ENCODE data around the gene IGSF21.

IGSF21 gene

GRCh38 chr1:18079941-18080735, 27.5 kb upstream of the IGSF21 start:
- H3K27me3 ChIP-seq (ENCODE audit: control insufficient read depth, insufficient read depth, low read length), result no peaks in the 10 kb centered on the region

GRCh38 chr1:18085387-18086074, 22.1 kb upstream of the IGSF21 start:
- no peaks in the 10 kb centered on the region for H3K27me3 ChIP-seq (ENCODE audit: control insufficient read depth, insufficient read depth, low read length)
- peaks cover 3% of the 10 kb centered on the region for H3K4me1 ChIP-seq (ENCODE audit: control insufficient read depth, low read depth, low read length)
- no peak overlapping the region for H3K27ac ChIP-seq (ENCODE audit: low read length)
- no peaks in the 10 kb centered on the region for H3K36me3 ChIP-seq (ENCODE audit: control insufficient read depth, low read depth, low read length)
- no peaks in the 10 kb centered on the region for H3K9me3 ChIP-seq (ENCODE audit: control insufficient read depth, low read depth, low read length)
- no peak overlapping the region for H3K4me3 ChIP-seq (ENCODE audit: low read length)
- no peak overlapping the region for H3K9ac ChIP-seq (ENCODE audit: low read length)

More at GRCh38 chr1:18079941-18080735, 27.5 kb upstream of the IGSF21 start:
- Histone ChIP-seq H3K9ac (ENCODE audit: low read length) (no peak overlapping the region), H3K36me3 (ENCODE audit: control insufficient read depth, low read depth, low read length) (no peaks in the 10 kb centered on the region), H3K9me3 (ENCODE audit: control insufficient read depth, low read depth, low read length) (no peaks in the 10 kb centered on the region), H3K27ac (ENCODE audit: low read length) (no peak overlapping the region), H3K4me1 (ENCODE audit: control insufficient read depth, low read depth, low read length) (no peaks in the 10 kb centered on the region), H3K4me3 (ENCODE audit: low read length) (no peak overlapping the region)

- H3K27ac ChIP-seq (ENCODE audit: low read length), result no peak overlapping the region
- peaks cover 26% of the 10 kb centered on the region for H3K4me1 ChIP-seq (ENCODE audit: control insufficient read depth, low read depth, low read length)
- H3K4me3 ChIP-seq (ENCODE audit: low read length), result no peak overlapping the region
- no peaks in the 10 kb centered on the region for H3K27me3 ChIP-seq (ENCODE audit: control insufficient read depth, insufficient read depth, low read length)
- no peaks in the 10 kb centered on the region for H3K36me3 ChIP-seq (ENCODE audit: control insufficient read depth, low read depth, low read length)
- no peaks in the 10 kb centered on the region for H3K9me3 ChIP-seq (ENCODE audit: control insufficient read depth, low read depth, low read length)
- H3K9ac ChIP-seq (ENCODE audit: low read length), result no peak overlapping the region
Observed at GRCh38 chr1:18088077-18088594, 19.5 kb upstream of the IGSF21 start.

- H3K4me1 ChIP-seq (ENCODE audit: control insufficient read depth, low read depth, low read length), result peaks cover 26% of the 10 kb centered on the region
- H3K36me3 ChIP-seq (ENCODE audit: control insufficient read depth, low read depth, low read length), result no peaks in the 10 kb centered on the region
- no peak overlapping the region for H3K27ac ChIP-seq (ENCODE audit: low read length)
- no peaks in the 10 kb centered on the region for H3K27me3 ChIP-seq (ENCODE audit: control insufficient read depth, insufficient read depth, low read length)
- H3K4me3 ChIP-seq (ENCODE audit: low read length), result no peak overlapping the region
- no peak overlapping the region for H3K9ac ChIP-seq (ENCODE audit: low read length)
- H3K9me3 ChIP-seq (ENCODE audit: control insufficient read depth, low read depth, low read length), result no peaks in the 10 kb centered on the region
Observed at GRCh38 chr1:18089488-18089887, 18.1 kb upstream of the IGSF21 start.

- H3K4me3 ChIP-seq (ENCODE audit: low read length), result no peak overlapping the region
- H3K9me3 ChIP-seq (ENCODE audit: control insufficient read depth, low read depth, low read length), result no peaks in the 10 kb centered on the region
- H3K27me3 ChIP-seq (ENCODE audit: control insufficient read depth, insufficient read depth, low read length), result no peaks in the 10 kb centered on the region
- H3K27ac ChIP-seq (ENCODE audit: low read length), result no peak overlapping the region
- peaks cover 26% of the 10 kb centered on the region for H3K4me1 ChIP-seq (ENCODE audit: control insufficient read depth, low read depth, low read length)
- no peak overlapping the region for H3K9ac ChIP-seq (ENCODE audit: low read length)
- H3K36me3 ChIP-seq (ENCODE audit: control insufficient read depth, low read depth, low read length), result no peaks in the 10 kb centered on the region
Observed at GRCh38 chr1:18090636-18091035, 17.0 kb upstream of the IGSF21 start.

- H3K36me3 ChIP-seq (ENCODE audit: control insufficient read depth, low read depth, low read length), result no peaks in the 10 kb centered on the region
Observed at GRCh38 chr1:18091660-18092446, 15.7 kb upstream of the IGSF21 start.

GRCh38 chr1:18093193-18093592, 14.4 kb upstream of the IGSF21 start:
- H3K36me3 ChIP-seq (ENCODE audit: control insufficient read depth, low read depth, low read length), result no peaks in the 10 kb centered on the region
- H3K9me3 ChIP-seq (ENCODE audit: control insufficient read depth, low read depth, low read length), result no peaks in the 10 kb centered on the region
- H3K4me3 ChIP-seq (ENCODE audit: low read length), result no peak overlapping the region
- H3K4me1 ChIP-seq (ENCODE audit: control insufficient read depth, low read depth, low read length), result peaks cover 26% of the 10 kb centered on the region
- H3K9ac ChIP-seq (ENCODE audit: low read length), result no peak overlapping the region
- H3K27ac ChIP-seq (ENCODE audit: low read length), result no peak overlapping the region
- no peaks in the 10 kb centered on the region for H3K27me3 ChIP-seq (ENCODE audit: control insufficient read depth, insufficient read depth, low read length)

More at GRCh38 chr1:18091660-18092446, 15.7 kb upstream of the IGSF21 start:
- Histone ChIP-seq H3K9ac (ENCODE audit: low read length) (no peak overlapping the region), H3K4me1 (ENCODE audit: control insufficient read depth, low read depth, low read length) (peaks cover 26% of the 10 kb centered on the region), H3K4me3 (ENCODE audit: low read length) (no peak overlapping the region), H3K27me3 (ENCODE audit: control insufficient read depth, insufficient read depth, low read length) (no peaks in the 10 kb centered on the region), H3K9me3 (ENCODE audit: control insufficient read depth, low read depth, low read length) (no peaks in the 10 kb centered on the region), H3K27ac (ENCODE audit: low read length) (no peak overlapping the region)

- no peak overlapping the region for H3K9ac ChIP-seq (ENCODE audit: low read length)
- H3K27me3 ChIP-seq (ENCODE audit: control insufficient read depth, insufficient read depth, low read length), result no peaks in the 10 kb centered on the region
- H3K4me3 ChIP-seq (ENCODE audit: low read length), result no peak overlapping the region
- H3K27ac ChIP-seq (ENCODE audit: low read length), result no peak overlapping the region
- H3K4me1 ChIP-seq (ENCODE audit: control insufficient read depth, low read depth, low read length), result peaks cover 26% of the 10 kb centered on the region
- no peaks in the 10 kb centered on the region for H3K36me3 ChIP-seq (ENCODE audit: control insufficient read depth, low read depth, low read length)
- no peaks in the 10 kb centered on the region for H3K9me3 ChIP-seq (ENCODE audit: control insufficient read depth, low read depth, low read length)
Observed at GRCh38 chr1:18093646-18094045, 14.0 kb upstream of the IGSF21 start.

GRCh38 chr1:18094096-18094495, 13.5 kb upstream of the IGSF21 start:
- peaks cover 26% of the 10 kb centered on the region for H3K4me1 ChIP-seq (ENCODE audit: control insufficient read depth, low read depth, low read length)
- H3K36me3 ChIP-seq (ENCODE audit: control insufficient read depth, low read depth, low read length), result no peaks in the 10 kb centered on the region

GRCh38 chr1:18097206-18097605, 10.4 kb upstream of the IGSF21 start:
- no peak overlapping the region for H3K9ac ChIP-seq (ENCODE audit: low read length)
- H3K9me3 ChIP-seq (ENCODE audit: control insufficient read depth, low read depth, low read length), result no peaks in the 10 kb centered on the region
- no peak overlapping the region for H3K27ac ChIP-seq (ENCODE audit: low read length)
- H3K36me3 ChIP-seq (ENCODE audit: control insufficient read depth, low read depth, low read length), result no peaks in the 10 kb centered on the region
- H3K4me1 ChIP-seq (ENCODE audit: control insufficient read depth, low read depth, low read length), result peaks cover 6% of the 10 kb centered on the region
- H3K4me3 ChIP-seq (ENCODE audit: low read length), result no peak overlapping the region
- peaks cover 15% of the 10 kb centered on the region for H3K27me3 ChIP-seq (ENCODE audit: control insufficient read depth, insufficient read depth, low read length)

More at GRCh38 chr1:18094096-18094495, 13.5 kb upstream of the IGSF21 start:
- Histone ChIP-seq H3K9me3 (ENCODE audit: control insufficient read depth, low read depth, low read length) (no peaks in the 10 kb centered on the region), H3K9ac (ENCODE audit: low read length) (no peak overlapping the region), H3K27ac (ENCODE audit: low read length) (no peak overlapping the region), H3K4me3 (ENCODE audit: low read length) (no peak overlapping the region), H3K27me3 (ENCODE audit: control insufficient read depth, insufficient read depth, low read length) (no peaks in the 10 kb centered on the region)

- Histone ChIP-seq H3K4me1 (ENCODE audit: control insufficient read depth, low read depth, low read length) (no peaks in the 10 kb centered on the region), H3K27ac (ENCODE audit: low read length) (no peak overlapping the region), H3K9ac (ENCODE audit: low read length) (no peak overlapping the region), H3K4me3 (ENCODE audit: low read length) (no peak overlapping the region), H3K9me3 (ENCODE audit: control insufficient read depth, low read depth, low read length) (no peaks in the 10 kb centered on the region), H3K36me3 (ENCODE audit: control insufficient read depth, low read depth, low read length) (no peaks in the 10 kb centered on the region), H3K27me3 (ENCODE audit: control insufficient read depth, insufficient read depth, low read length) (peaks cover 24% of the 10 kb centered on the region)
Observed at GRCh38 chr1:18099026-18099425, 8.6 kb upstream of the IGSF21 start.

Measured in iPS-18a (cell line).